ENCODE data around the gene RINL. TPM values are rescaled to one million over a fixed set of nuclear protein-coding genes. Genes with fewer than 3 reads are reported as not detected.

The RINL gene
- total and polyA plus RNA-seq, 2 of the 4 experiments (the other 2 are of a cell fraction), result 0.72 to 1.9 TPM

- Histone ChIP-seq H2BK120ac (ENCODE audit: low read depth, low read length) (no peak overlapping the region), H3K4me1 (ENCODE audit: control insufficient read depth, insufficient read depth, low read length) (no peaks in the 10 kb centered on the region), H2AK9ac (replicated peaks; ENCODE audit: low read depth, low read length, poor library complexity) (no peak overlapping the region), H2AK5ac (ENCODE audit: low read depth, low read length) (no peak overlapping the region), H3K27ac (ENCODE audit: insufficient read depth, low read length) (no peak overlapping the region), H2BK15ac (ENCODE audit: low read depth, low read length) (no peak overlapping the region), H3K36me3 (ENCODE audit: control insufficient read depth, insufficient read depth, low read length) (peaks cover 25% of the 10 kb centered on the region), H3K18ac (ENCODE audit: low read depth, low read length) (no peak overlapping the region), H3K4me3 (ENCODE audit: insufficient read depth, low read depth, low read length) (no peak overlapping the region), H2AFZ (replicated peaks; ENCODE audit: low read length, poor library complexity) (no peak overlapping the region), H3K23ac (ENCODE audit: low read depth, low read length) (no peak overlapping the region), H3K27me3 (ENCODE audit: control insufficient read depth, insufficient read depth, low read length) (peaks cover 4% of the 10 kb centered on the region; the same call in 1 of the 2 replicates), H3K4me2 (ENCODE audit: low read depth, low read length) (no peak overlapping the region), H3K9me1 (ENCODE audit: insufficient read depth, low read length) (no peaks in the 10 kb centered on the region), H4K8ac (ENCODE audit: low read depth in 2 of 2, low read length in 2 of 2) (no peak overlapping the region), H3K56ac (ENCODE audit: extremely low read depth, insufficient read depth, low read length) (no peak overlapping the region), H4K5ac (ENCODE audit: low read depth, low read length) (no peak overlapping the region), H2BK20ac (ENCODE audit: low read depth, low read length) (no peak overlapping the region), H2BK5ac (ENCODE audit: low read depth, low read length, poor library complexity, severe bottlenecking) (no peak overlapping the region), H3K14ac (replicated peaks; ENCODE audit: low read depth, low read length) (no peak overlapping the region), H3K9me3 (ENCODE audit: control insufficient read depth, insufficient read depth, low read length) (no peaks in the 10 kb centered on the region; the same call in 1 of the 2 replicates), H4K91ac (ENCODE audit: insufficient read depth, low read depth, low read length) (no peak overlapping the region), H3K79me1 (ENCODE audit: low read depth in 1 of 2, low read length in 2 of 2) (peaks cover 0 to 9% of the 10 kb centered on the region in 2 experiments; a peak in 2 of 4 replicates), H3K9ac (ENCODE audit: low read depth, low read length) (no peak overlapping the region), H3K4ac (ENCODE audit: low read depth, low read length) (no peak overlapping the region), H4K20me1 (ENCODE audit: insufficient read depth, low read length) (no peaks in the 10 kb centered on the region; the same call in 1 of the 2 replicates)
- DNase-seq (no peak), ATAC-seq (ENCODE audit: low read depth) (no peak)
- intact Hi-C loops (cut with micrococcal nuclease), result no loop called here
- TF ChIP-seq CTCF (conservative IDR thresholded peaks at IDR 0.05; ENCODE audit: low read depth, low read length) (no peak), RFX5 (IDR thresholded peaks at IDR 0.05; ENCODE audit: low read depth, low read length) (no peak), MAZ (IDR thresholded peaks at IDR 0.05; ENCODE audit: borderline replicate concordance, low read depth, low read length) (no peak), ELK1 (IDR thresholded peaks at IDR 0.05; ENCODE audit: borderline replicate concordance, low read depth, low read length) (no peak), MXI1 (IDR thresholded peaks at IDR 0.05; ENCODE audit: borderline replicate concordance, low read depth, low read length) (no peak), CHD1 (IDR thresholded peaks at IDR 0.05; ENCODE audit: low read depth, low read length) (no peak), POLR2A (IDR thresholded peaks at IDR 0.05; ENCODE audit: low read depth, low read length) (no peak), MAFK (IDR thresholded peaks at IDR 0.05; ENCODE audit: low read depth, low read length) (no peak), SMC3 (IDR thresholded peaks at IDR 0.05; ENCODE audit: low read depth, low read length) (no peak)
- BruUV-seq (replicated peaks), result no TSS peak
- in situ Hi-C loops (cut with MboI; ENCODE audit: low sequenced_read_pairs), result loop anchor here (25.0 kb wide), 1 partner anchor 170 kb away; the partner anchor contains the start of gene CAPN12
- POLR2A ChIA-PET (ENCODE audit: unreplicated experiment), result no interaction called here
- WGBS, 2 experiments (ENCODE audit: extremely low coverage in 2 of 2, insufficient read length in 1 of 2), result 99% methylated on average over 9 of the region's 12 CpGs; no CpG with 5 or more reads in 1 of the 2 experiments
- dilution Hi-C loops (cut with HindIII; ENCODE audit: low sequenced_read_pairs, unreplicated experiment), result no loop called here
- CTCF ChIA-PET, result no interaction called here
These were observed 29.6 kb upstream of the RINL start for GRCh38 chr19:38907670-38908069.
